Stimulated activated CD8-positive, alpha-beta memory T cell treated with anti-CD3 and anti-CD28 coated beads, Interleukin-7, amount 100 ng/mL, for 4 hours (primary cell): ENCODE results near the gene AKAP12.

ENCODE experiments used
- DNase-seq, 2 donors: peaks; one replicate each; pipeline ENCODE4 v3.0.0-alpha.2; 2020; ENCODE audit warnings: low read depth in 2 of 2

Gene AKAP12

GRCh38 chr6:151240036-151240685 is 394 bp downstream of the AKAP12 start:
- DNase-seq = peak in 1 of 2 donors; percentile 5

- no peak for DNase-seq
Measured at GRCh38 chr6:151240791-151241642, 1.2 kb downstream of the AKAP12 start.

DNA sequence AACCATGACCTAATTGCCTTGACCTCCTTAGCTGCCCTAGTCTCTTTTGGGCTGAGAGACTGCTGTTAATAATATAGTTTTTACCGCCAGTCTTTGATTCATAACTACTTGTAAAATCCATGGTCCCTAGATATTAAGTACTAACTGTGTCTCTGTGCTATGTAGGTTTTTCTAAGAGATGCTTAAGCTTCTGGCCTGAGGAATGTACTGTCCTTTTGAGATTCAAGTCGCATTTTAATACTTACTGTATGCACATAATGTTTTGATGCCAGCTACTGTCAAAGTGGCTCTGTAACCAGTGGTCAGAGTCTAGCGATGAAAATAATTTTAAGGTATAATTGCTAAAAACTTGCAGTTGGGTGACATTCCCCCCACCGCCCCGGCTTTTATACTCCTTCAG is 2.1 kb downstream of the AKAP12 start:
- no peak for DNase-seq

DNA sequence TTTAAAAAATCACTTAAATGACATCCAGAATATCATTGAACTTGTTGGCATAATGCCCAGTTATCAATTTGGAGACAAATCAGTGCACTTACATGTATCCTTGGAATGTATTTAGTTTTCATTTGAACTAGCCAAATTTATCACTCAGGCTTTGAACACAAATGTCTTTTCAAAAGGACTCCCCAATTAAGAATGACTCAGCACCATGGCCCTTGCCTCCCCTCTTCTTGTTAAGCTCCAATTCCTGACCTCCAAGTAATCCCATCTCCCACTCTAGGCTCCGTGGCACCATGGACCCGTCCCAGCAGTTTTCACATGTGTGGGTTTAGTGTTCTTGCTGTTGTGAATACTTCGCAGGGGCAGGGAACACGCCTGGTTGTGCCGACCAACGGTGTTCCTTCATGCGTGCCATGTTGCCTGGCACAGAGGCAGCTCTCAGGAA is 2.7 kb downstream of the AKAP12 start:
- DNase-seq = no peak

- DNase-seq = no peak
Measured at GRCh38 chr6:151243481-151243880, 3.7 kb downstream of the AKAP12 start.

DNA sequence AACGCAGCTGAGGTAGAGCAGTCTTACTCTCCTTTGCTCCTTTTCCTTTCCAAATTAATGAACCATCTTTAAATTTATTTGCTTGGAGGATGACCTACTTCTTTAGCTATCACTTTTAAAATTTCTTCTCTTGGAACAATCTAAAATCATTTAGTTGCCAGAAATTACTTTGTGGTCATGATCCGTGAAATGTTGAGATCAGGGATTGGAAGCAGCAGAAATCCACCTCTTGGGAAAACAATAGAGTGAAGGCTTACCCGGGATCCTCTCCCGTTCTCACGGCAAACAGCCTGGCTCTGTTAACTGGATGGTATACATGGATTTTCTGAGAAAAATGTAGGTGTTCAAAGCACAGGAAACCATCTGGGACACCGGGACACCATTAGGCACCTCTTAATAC is 7.7 kb downstream of the AKAP12 start:
- no peak for DNase-seq

GRCh38 chr6:151248295-151248694 is 8.5 kb downstream of the AKAP12 start:
- no peak for DNase-seq

- DNase-seq = no peak
Measured at GRCh38 chr6:151252634-151253033, 12.9 kb downstream of the AKAP12 start.

- DNase-seq = no peak
Measured at GRCh38 chr6:151254451-151255081, 14.8 kb downstream of the AKAP12 start.

- no peak for DNase-seq
Measured at GRCh38 chr6:151255811-151256210, 16.0 kb downstream of the AKAP12 start.

GRCh38 chr6:151257985-151258445 is 18.2 kb downstream of the AKAP12 start:
- no peak for DNase-seq

DNA sequence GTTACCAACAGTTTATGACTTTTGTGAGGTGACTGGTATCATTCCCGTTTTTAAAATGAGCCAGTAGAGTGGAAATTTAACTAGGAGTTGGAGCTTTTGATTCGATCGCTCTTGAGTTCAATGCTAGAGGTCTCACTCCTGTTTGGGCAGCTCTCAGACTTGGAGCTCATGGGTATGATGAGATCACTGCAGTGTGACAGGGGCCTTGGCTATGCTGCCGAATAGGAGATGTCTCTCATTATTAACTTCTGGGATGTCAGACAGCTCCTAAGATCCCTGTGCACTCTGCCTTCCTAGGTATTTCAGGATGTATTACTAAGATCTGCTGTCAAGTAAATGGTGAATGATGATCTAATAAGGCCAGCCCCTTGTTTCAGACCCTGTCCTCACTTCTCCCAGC is 20.4 kb downstream of the AKAP12 start:
- DNase-seq = no peak

DNA sequence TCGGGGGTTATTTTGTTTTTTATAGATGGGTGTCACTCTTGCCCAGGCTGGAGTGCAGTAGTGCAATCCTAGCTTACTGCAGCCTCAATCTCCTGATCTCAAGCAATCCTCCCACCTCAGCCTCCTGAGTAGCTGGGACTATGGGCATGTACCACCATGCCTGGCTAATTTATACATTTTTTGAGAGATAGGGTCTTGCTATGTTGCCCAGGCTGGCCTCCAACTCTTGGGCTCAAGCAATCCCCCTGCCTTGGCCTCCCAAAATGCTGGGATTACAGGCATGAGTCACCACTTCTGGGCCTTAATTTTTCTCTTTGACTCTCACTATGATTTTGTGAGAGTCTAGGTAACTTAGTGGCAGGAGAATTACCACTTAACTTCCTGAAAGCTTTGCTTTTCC is 23.3 kb downstream of the AKAP12 start:
- DNase-seq = no peak

GRCh38 chr6:151263967-151264366 is 24.2 kb downstream of the AKAP12 start:
- DNase-seq = no peak

GRCh38 chr6:151265282-151265681 is 25.5 kb downstream of the AKAP12 start:
- DNase-seq = no peak

DNA sequence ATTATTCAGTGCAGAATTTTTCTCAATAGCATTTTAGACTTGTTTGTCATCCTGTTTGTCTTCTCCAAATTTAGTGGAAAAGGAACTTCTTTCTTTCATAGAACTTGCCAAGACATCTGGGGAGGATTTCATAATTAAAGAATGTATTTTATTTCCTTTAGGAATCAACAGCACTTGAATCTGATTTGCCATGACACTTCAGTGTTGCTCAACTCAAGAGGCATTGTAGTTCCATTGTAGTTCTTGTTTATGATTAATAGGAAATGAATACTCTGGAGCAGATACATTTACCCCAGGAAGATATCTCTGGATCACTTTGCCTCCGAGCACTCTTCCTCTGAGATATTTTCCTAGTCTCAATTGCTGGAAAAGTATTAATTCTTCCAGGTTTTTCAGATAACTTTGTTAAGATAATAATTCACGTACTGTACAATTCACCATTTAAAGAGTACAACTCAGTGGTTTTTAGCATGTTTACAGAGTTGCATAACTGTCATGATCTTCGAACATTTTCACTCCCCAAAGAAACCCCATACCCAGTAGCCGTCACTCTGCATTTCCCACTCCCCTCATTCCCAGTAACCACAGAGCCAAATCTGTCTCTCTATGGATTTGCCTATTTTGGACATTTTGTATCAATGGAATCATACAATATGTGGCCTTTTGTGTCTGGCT is 29.7 kb downstream of the AKAP12 start:
- no peak for DNase-seq

DNA sequence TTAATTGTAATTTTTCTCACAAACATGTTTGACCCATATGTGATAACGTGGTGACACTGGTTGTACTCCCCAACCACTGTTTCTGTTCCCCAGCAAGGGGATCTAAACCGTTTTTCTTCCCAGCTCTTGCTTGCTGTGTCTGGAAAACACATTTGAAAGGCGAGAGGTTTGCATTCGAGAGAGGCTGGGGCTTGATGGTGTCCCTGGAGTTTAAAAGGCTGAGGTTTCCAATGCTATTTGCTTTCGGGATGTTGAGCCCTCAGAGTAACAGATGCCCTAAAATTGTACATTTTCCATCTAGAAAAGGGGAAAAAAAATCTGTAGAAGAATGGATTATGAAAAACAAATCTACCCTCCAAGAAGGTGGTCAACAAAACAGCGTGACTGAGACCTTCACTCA is 35.4 kb downstream of the AKAP12 start:
- no peak for DNase-seq

- no peak for DNase-seq
Measured at GRCh38 chr6:151275566-151275965, 35.8 kb downstream of the AKAP12 start.

DNA sequence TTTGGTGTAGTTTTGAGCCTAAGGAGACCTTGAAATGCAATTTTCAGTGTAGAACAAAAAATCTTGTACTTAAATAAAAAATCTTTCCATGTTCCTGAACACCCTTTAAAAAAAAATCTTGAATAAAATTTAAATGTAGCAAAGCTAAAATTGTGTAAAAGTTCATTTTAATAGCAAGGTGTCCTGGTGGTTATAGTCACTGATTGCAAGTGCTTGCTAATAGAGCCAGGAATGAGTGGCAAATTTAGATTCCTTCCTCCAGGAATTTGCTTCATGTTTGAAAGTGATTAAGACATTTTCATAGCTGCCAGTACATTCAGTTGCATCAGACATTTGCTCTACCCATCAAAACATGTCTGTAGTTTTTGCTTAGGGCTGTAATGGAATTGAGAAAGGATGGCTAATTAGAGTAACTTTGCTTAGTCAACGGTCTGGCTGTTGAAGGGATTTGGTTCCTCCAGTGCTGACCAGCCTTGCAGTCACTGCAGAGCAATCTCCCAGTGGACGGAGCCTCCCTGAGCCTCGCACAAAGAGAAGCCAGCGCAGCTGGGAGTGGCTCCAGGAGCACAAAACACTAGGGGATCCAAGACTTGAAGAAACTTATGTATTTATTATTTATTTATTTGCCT is 36.5 kb downstream of the AKAP12 start:
- DNase-seq = no peak

DNA sequence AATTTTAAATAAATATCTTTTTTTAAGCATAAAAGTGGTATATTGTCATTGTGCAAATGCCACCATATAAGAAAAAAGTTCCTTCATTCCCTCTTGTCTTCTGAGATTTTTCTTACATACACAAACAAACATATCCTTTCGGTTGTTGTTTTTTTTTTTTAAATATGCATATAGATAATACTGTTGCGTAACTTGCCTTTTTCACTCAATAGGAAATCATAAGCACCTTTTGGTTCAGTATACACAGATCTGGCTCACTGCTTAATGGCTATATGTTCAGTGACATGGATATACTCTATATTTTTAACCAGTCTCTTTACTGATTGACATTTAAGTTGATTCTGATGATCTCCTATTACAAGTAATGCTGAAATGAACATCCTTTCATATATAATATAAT is 40.1 kb downstream of the AKAP12 start:
- no peak for DNase-seq

- DNase-seq = no peak
Measured at GRCh38 chr6:151280859-151281258, 41.1 kb downstream of the AKAP12 start.

DNA sequence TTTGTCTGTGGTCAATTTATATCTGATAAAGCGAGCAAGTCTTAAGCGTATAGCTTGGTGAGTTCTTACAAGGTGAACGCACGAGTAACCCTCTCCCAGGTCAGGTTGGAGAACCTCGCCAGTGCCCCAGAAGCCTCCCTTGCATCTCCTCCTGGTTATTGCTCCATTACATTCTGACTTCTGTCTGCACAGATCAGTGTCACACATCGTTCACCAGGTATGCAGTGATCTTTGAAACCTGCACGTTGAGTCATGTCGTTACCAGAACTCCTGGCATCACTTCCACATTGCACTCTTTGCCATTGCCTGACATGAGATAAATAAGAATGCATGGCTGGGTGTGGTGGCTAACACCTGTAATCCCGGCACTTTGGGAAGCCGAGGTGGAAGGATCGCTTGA is 44.2 kb downstream of the AKAP12 start:
- DNase-seq = no peak
